GM20000 (cell line): ENCODE data around the gene ESYT1.
A peak's percentile ranks its signal among the peaks of the same experiment; 100 is the strongest.
"Not testable (repeated sequence)": the region's sequence is repeated elsewhere in the genome, so short reads cannot be mapped to it uniquely, and the experiment has no call there.

Experiments
- DNase-seq: peaks from one replicate; pipeline ENCODE4 v3.0.0; 2012; ENCODE audit warnings: low spot score
- CTCF ChIP-seq: IDR thresholded peaks from 2 replicates; pipeline ENCODE4 v1.5.1; 2012; ENCODE audit warnings: mild to moderate bottlenecking, control low read depth; ENCODE audit errors: extremely low read depth, missing control alignments

Gene ESYT1

GRCh38 chr12:56152756-56153677 is 24.9 kb downstream of the ESYT1 start:
- no peak for DNase-seq
- no peak for TF ChIP-seq CTCF

- TF ChIP-seq CTCF = no peak
- DNase-seq = no peak
Observed at GRCh38 chr12:56153678-56154065, 25.6 kb downstream of the ESYT1 start.

- no peak for DNase-seq
- TF ChIP-seq CTCF = no peak
Observed at GRCh38 chr12:56154246-56154771, 26.2 kb downstream of the ESYT1 start.

- no peak for TF ChIP-seq CTCF
- no peak for DNase-seq
Observed at GRCh38 chr12:56154818-56155217, 26.8 kb downstream of the ESYT1 start.

GRCh38 chr12:56155256-56155845 is 27.3 kb downstream of the ESYT1 start:
- no peak for TF ChIP-seq CTCF

GRCh38 chr12:56156464-56157200 is 28.6 kb downstream of the ESYT1 start:
- DNase-seq = not testable (repeated sequence)

More at GRCh38 chr12:56155256-56155845, 27.3 kb downstream of the ESYT1 start:
- DNase-seq = no peak

- peak; percentile 26 for TF ChIP-seq CTCF
- DNase-seq = peak; percentile 75
Observed at GRCh38 chr12:56157201-56158028, 29.3 kb downstream of the ESYT1 start.
